ENCODE results near the gene INPP5K.
A peak's percentile ranks its signal among the peaks of the same experiment; 100 is the strongest.

Gene INPP5K

GRCh38 chr17:1506649-1507267 lies 9.7 kb downstream of the INPP5K start:
- Histone ChIP-seq H3K9me3 (no peaks in the 10 kb centered on the region), H4K20me1 (no peaks in the 10 kb centered on the region), H3K9ac (no peak overlapping the region), H3K27me3 (no peaks in the 10 kb centered on the region), H3K36me3 (peaks cover 53% of the 10 kb centered on the region), H3K4me3 (no peak overlapping the region), H3K27ac (no peak overlapping the region), H3K4me1 (no peaks in the 10 kb centered on the region), H3K4me2 (no peak overlapping the region)
- TF ChIP-seq Cebpa-rat (IDR thresholded peaks at IDR 0.05), result no peak

- TF ChIP-seq Cebpa-rat (IDR thresholded peaks at IDR 0.05), result no peak
- Histone ChIP-seq H3K9me3 (no peaks in the 10 kb centered on the region), H3K4me2 (no peak overlapping the region), H3K36me3 (peaks cover 43% of the 10 kb centered on the region), H3K9ac (no peak overlapping the region), H3K27me3 (no peaks in the 10 kb centered on the region), H3K4me3 (no peak overlapping the region), H3K27ac (no peak overlapping the region), H3K4me1 (no peaks in the 10 kb centered on the region), H4K20me1 (no peaks in the 10 kb centered on the region)
Measured at GRCh38 chr17:1505586-1505985, 10.8 kb downstream of the INPP5K start.

- Histone ChIP-seq H3K4me3 (no peak overlapping the region), H3K27ac (no peak overlapping the region), H3K36me3 (peaks cover 37% of the 10 kb centered on the region), H3K9me3 (no peaks in the 10 kb centered on the region), H3K4me1 (no peaks in the 10 kb centered on the region), H4K20me1 (no peaks in the 10 kb centered on the region), H3K27me3 (no peaks in the 10 kb centered on the region), H3K9ac (no peak overlapping the region), H3K4me2 (no peak overlapping the region)
- no peak for TF ChIP-seq Cebpa-rat (IDR thresholded peaks at IDR 0.05)
Measured at GRCh38 chr17:1504866-1505265, 11.5 kb downstream of the INPP5K start.

- TF ChIP-seq Cebpa-rat (IDR thresholded peaks at IDR 0.05), result no peak
- Histone ChIP-seq H4K20me1 (peaks cover 3% of the 10 kb centered on the region; the same call in 1 of the 2 replicates), H3K9ac (no peak overlapping the region), H3K27ac (no peak overlapping the region), H3K36me3 (peaks cover 28% of the 10 kb centered on the region), H3K4me2 (no peak overlapping the region), H3K4me1 (peaks cover 3% of the 10 kb centered on the region), H3K4me3 (no peak overlapping the region), H3K9me3 (no peaks in the 10 kb centered on the region), H3K27me3 (peaks cover 3% of the 10 kb centered on the region; the same call in 1 of the 2 replicates)
Measured at GRCh38 chr17:1503699-1504098, 12.7 kb downstream of the INPP5K start.

- H3K9ac ChIP-seq, result no peak overlapping the region
- H4K20me1 ChIP-seq, result peaks cover 23% of the 10 kb centered on the region
- H3K36me3 ChIP-seq, result peaks cover 28% of the 10 kb centered on the region; the same call in 1 of the 2 replicates
- no peaks in the 10 kb centered on the region for H3K9me3 ChIP-seq
- no peak overlapping the region for H3K27ac ChIP-seq
- TF ChIP-seq Cebpa-rat (IDR thresholded peaks at IDR 0.05), result no peak
- peaks cover 20% of the 10 kb centered on the region for H3K4me1 ChIP-seq
- peaks cover 19% of the 10 kb centered on the region for H3K27me3 ChIP-seq
- H3K4me2 ChIP-seq, result peak overlapping the region; percentile 55
- H3K4me3 ChIP-seq, result no peak overlapping the region
Measured at GRCh38 chr17:1498869-1499268, 17.5 kb downstream of the INPP5K start.

- H3K4me3 ChIP-seq, result no peak overlapping the region
- peaks cover 19% of the 10 kb centered on the region for H3K27me3 ChIP-seq
- H3K36me3 ChIP-seq, result peaks cover 28% of the 10 kb centered on the region; the same call in 1 of the 2 replicates
- no peak overlapping the region for H3K27ac ChIP-seq
- TF ChIP-seq Cebpa-rat (IDR thresholded peaks at IDR 0.05), result no peak
- peaks cover 28% of the 10 kb centered on the region for H4K20me1 ChIP-seq
- H3K9ac ChIP-seq, result 0 out of 2 replicates have a peak overlapping the region, but pooled peaks have one; percentile 13
- peak overlapping the region; percentile 55 for H3K4me2 ChIP-seq
- peaks cover 26% of the 10 kb centered on the region for H3K4me1 ChIP-seq
- H3K9me3 ChIP-seq, result no peaks in the 10 kb centered on the region
Measured at GRCh38 chr17:1498233-1498632, 18.2 kb downstream of the INPP5K start.

GRCh38 chr17:1497831-1498230 lies 18.6 kb downstream of the INPP5K start:
- H3K27me3 ChIP-seq, result peaks cover 19% of the 10 kb centered on the region

GRCh38 chr17:1496869-1497268 lies 19.5 kb downstream of the INPP5K start:
- no peak overlapping the region for H3K4me2 ChIP-seq

More at GRCh38 chr17:1497831-1498230, 18.6 kb downstream of the INPP5K start:
- TF ChIP-seq Cebpa-rat (IDR thresholded peaks at IDR 0.05), result no peak
- H3K4me1 ChIP-seq, result peaks cover 30% of the 10 kb centered on the region
- no peaks in the 10 kb centered on the region for H3K9me3 ChIP-seq
- no peak overlapping the region for H3K27ac ChIP-seq
- H3K9ac ChIP-seq, result 0 out of 2 replicates have a peak overlapping the region, but pooled peaks have one; percentile 13
- H4K20me1 ChIP-seq, result peaks cover 28% of the 10 kb centered on the region
- H3K4me3 ChIP-seq, result no peak overlapping the region
- H3K4me2 ChIP-seq, result peak overlapping the region; percentile 55
- peaks cover 28% of the 10 kb centered on the region; the same call in 1 of the 2 replicates for H3K36me3 ChIP-seq

GRCh38 chr17:1495265-1495989 lies 21.0 kb downstream of the INPP5K start:
- no peak overlapping the region for H3K9ac ChIP-seq
- H4K20me1 ChIP-seq, result peaks cover 36% of the 10 kb centered on the region
- no peak overlapping the region for H3K4me3 ChIP-seq
- H3K9me3 ChIP-seq, result no peaks in the 10 kb centered on the region
- peaks cover 28% of the 10 kb centered on the region for H3K27me3 ChIP-seq
- no peak overlapping the region for H3K27ac ChIP-seq
- no peak for TF ChIP-seq Cebpa-rat (IDR thresholded peaks at IDR 0.05)
- H3K4me2 ChIP-seq, result no peak overlapping the region
- H3K36me3 ChIP-seq, result peaks cover 28% of the 10 kb centered on the region; the same call in 1 of the 2 replicates
- peaks cover 48% of the 10 kb centered on the region for H3K4me1 ChIP-seq

More at GRCh38 chr17:1496869-1497268, 19.5 kb downstream of the INPP5K start:
- Histone ChIP-seq H4K20me1 (peaks cover 35% of the 10 kb centered on the region), H3K27me3 (peaks cover 26% of the 10 kb centered on the region), H3K27ac (no peak overlapping the region), H3K4me1 (peaks cover 40% of the 10 kb centered on the region), H3K9ac (no peak overlapping the region), H3K36me3 (peaks cover 28% of the 10 kb centered on the region; the same call in 1 of the 2 replicates), H3K9me3 (no peaks in the 10 kb centered on the region), H3K4me3 (no peak overlapping the region)
- no peak for TF ChIP-seq Cebpa-rat (IDR thresholded peaks at IDR 0.05)

- Histone ChIP-seq H4K20me1 (peaks cover 42% of the 10 kb centered on the region), H3K27me3 (peaks cover 28% of the 10 kb centered on the region), H3K4me1 (peaks cover 54% of the 10 kb centered on the region), H3K27ac (no peak overlapping the region), H3K4me3 (no peak overlapping the region), H3K4me2 (no peak overlapping the region), H3K9me3 (no peaks in the 10 kb centered on the region), H3K9ac (no peak overlapping the region), H3K36me3 (peaks cover 28% of the 10 kb centered on the region; the same call in 1 of the 2 replicates)
- no peak for TF ChIP-seq Cebpa-rat (IDR thresholded peaks at IDR 0.05)
Measured at GRCh38 chr17:1494736-1495253, 21.6 kb downstream of the INPP5K start.
